SK-N-SH treated with all-trans-retinoic acid at 6 μM for 48 hours (cell line): ENCODE measurements around the gene POLR3B.
"Not testable (repeated sequence)": the region's sequence is repeated elsewhere in the genome, so short reads cannot be mapped to it uniquely, and the experiment has no call there.

Experiments used
- ATAC-seq: fragments of 200-7000 bp; cut with Tn5 transposase; 3 replicates; pipeline ENCODE4 v1.9.1; 2020; ENCODE audit warnings: mild to moderate bottlenecking, moderate library complexity
- ARNTL ChIP-seq: fragments of 450-650 bp; formaldehyde crosslinking; IDR thresholded peaks from 2 replicates; pipeline ENCODE4 v1.5.0; 2020; ENCODE audit warnings: low read depth, mild to moderate bottlenecking, moderate library complexity, borderline replicate concordance
- BACH2 ChIP-seq: fragments of 250-450 bp; sonication (Bioruptor Pico); IDR thresholded peaks from 2 replicates; pipeline ENCODE4 v1.9.0; 2021; ENCODE audit warnings: mild to moderate bottlenecking, borderline replicate concordance
- CSDC2 ChIP-seq: fragments of 250-450 bp; sonication (Bioruptor Pico); IDR thresholded peaks from 2 replicates; pipeline ENCODE4 v1.5.0; 2020; ENCODE audit warnings: mild to moderate bottlenecking, moderate library complexity
- CSRNP3 ChIP-seq: fragments of 250-450 bp; sonication (Bioruptor Pico); IDR thresholded peaks from 2 replicates; pipeline ENCODE4 v1.5.1; 2021; ENCODE audit warnings: mild to moderate bottlenecking, moderate library complexity
- ESRRG ChIP-seq: fragments of 250-450 bp; sonication (Bioruptor Pico); IDR thresholded peaks from 2 replicates; pipeline ENCODE4 v1.6.1; 2021; ENCODE audit warnings: mild to moderate bottlenecking
- GLIS3 ChIP-seq: fragments of 250-450 bp; sonication (Bioruptor Pico); IDR thresholded peaks from 2 replicates; pipeline ENCODE4 v1.5.0; 2020; ENCODE audit warnings: mild to moderate bottlenecking, moderate library complexity
- ISL1 ChIP-seq: fragments of 250-450 bp; sonication (Bioruptor Pico); IDR thresholded peaks from 2 replicates; pipeline ENCODE4 v2.1.2; 2022; ENCODE audit warnings: mild to moderate bottlenecking, moderate library complexity
- OSR1 ChIP-seq: fragments of 250-450 bp; sonication (Bioruptor Pico); IDR thresholded peaks from 2 replicates; pipeline ENCODE4 v1.8.0; 2022; ENCODE audit warnings: moderate library complexity, mild to moderate bottlenecking, inconsistent platforms
- PPARA ChIP-seq: fragments of 250-450 bp; sonication (Bioruptor Pico); IDR thresholded peaks from 2 replicates; pipeline ENCODE4 v1.5.0; 2020; ENCODE audit warnings: mild to moderate bottlenecking, borderline replicate concordance
- RARB ChIP-seq: fragments of 250-450 bp; sonication (Bioruptor Pico); IDR thresholded peaks from 2 replicates; pipeline ENCODE4 v1.8.0; 2021; ENCODE audit warnings: mild to moderate bottlenecking, moderate library complexity
- SNAI2 ChIP-seq: fragments of 250-450 bp; sonication (Bioruptor Pico); IDR thresholded peaks from 2 replicates; pipeline ENCODE4 v1.5.0; 2020; ENCODE audit warnings: mild to moderate bottlenecking, moderate library complexity
- TCF4 ChIP-seq: fragments of 250-450 bp; sonication (Bioruptor Pico); IDR thresholded peaks from 2 replicates; pipeline ENCODE4 v1.8.0; 2021; ENCODE audit warnings: mild to moderate bottlenecking, moderate library complexity, borderline replicate concordance
- ZC3H10 ChIP-seq: fragments of 250-450 bp; sonication (Bioruptor Pico); IDR thresholded peaks from 2 replicates; pipeline ENCODE4 v1.5.1; 2021; ENCODE audit warnings: mild to moderate bottlenecking, moderate library complexity
- ZFP30 ChIP-seq: fragments of 450-650 bp; formaldehyde crosslinking; IDR thresholded peaks from 2 replicates; pipeline ENCODE4 v1.5.0; 2022; ENCODE audit warnings: mild to moderate bottlenecking, moderate library complexity
- ZNF565 ChIP-seq: fragments of 450-650 bp; formaldehyde crosslinking; conservative IDR thresholded peaks from 2 replicates; pipeline ENCODE4 v1.5.0; 2020; ENCODE audit warnings: low read depth, mild to moderate bottlenecking, moderate library complexity
- ZNF70 ChIP-seq: fragments of 450-650 bp; formaldehyde crosslinking; IDR thresholded peaks from 2 replicates; pipeline ENCODE4 v1.5.0; 2020; ENCODE audit warnings: mild to moderate bottlenecking, moderate library complexity
- ZNF8 ChIP-seq: fragments of 450-650 bp; formaldehyde crosslinking; IDR thresholded peaks from 2 replicates; pipeline ENCODE4 v1.5.0; 2020; ENCODE audit warnings: mild to moderate bottlenecking, moderate library complexity
- TF ChIP-seq, protein P1 (sequence below): fragments of 250-450 bp; sonication (Bioruptor Pico); IDR thresholded peaks from 2 replicates; pipeline ENCODE4 v1.5.0; 2020; ENCODE audit warnings: mild to moderate bottlenecking, moderate library complexity
- TF ChIP-seq, protein P2 (sequence below): fragments of 250-450 bp; sonication (Bioruptor Pico); IDR thresholded peaks from 2 replicates; pipeline ENCODE4 v1.8.0; 2020; ENCODE audit warnings: mild to moderate bottlenecking, moderate library complexity, borderline replicate concordance
- TF ChIP-seq, protein P3 (sequence below): fragments of 250-450 bp; sonication (Bioruptor Pico); IDR thresholded peaks from 2 replicates; pipeline ENCODE4 v1.8.0; 2021; ENCODE audit warnings: low read depth, mild to moderate bottlenecking, moderate library complexity, borderline replicate concordance
- TF ChIP-seq, protein P4 (sequence below): fragments of 250-450 bp; sonication (Bioruptor Pico); IDR thresholded peaks from 2 replicates; pipeline ENCODE4 v1.5.1; 2020; ENCODE audit warnings: low read depth, mild to moderate bottlenecking, moderate library complexity

Gene POLR3B

GRCh38 chr12:106311139-106311538 is 46.4 kb upstream of the POLR3B start:
- no peak for ATAC-seq
- TF ChIP-seq PPARA (CRISPR knock-in tag) = no peak
- no peak for TF ChIP-seq CSRNP3
- TF ChIP-seq ARNTL = no peak
- no peak for TF ChIP-seq CSDC2 (CRISPR knock-in tag)
- TF ChIP-seq, protein P1, sequence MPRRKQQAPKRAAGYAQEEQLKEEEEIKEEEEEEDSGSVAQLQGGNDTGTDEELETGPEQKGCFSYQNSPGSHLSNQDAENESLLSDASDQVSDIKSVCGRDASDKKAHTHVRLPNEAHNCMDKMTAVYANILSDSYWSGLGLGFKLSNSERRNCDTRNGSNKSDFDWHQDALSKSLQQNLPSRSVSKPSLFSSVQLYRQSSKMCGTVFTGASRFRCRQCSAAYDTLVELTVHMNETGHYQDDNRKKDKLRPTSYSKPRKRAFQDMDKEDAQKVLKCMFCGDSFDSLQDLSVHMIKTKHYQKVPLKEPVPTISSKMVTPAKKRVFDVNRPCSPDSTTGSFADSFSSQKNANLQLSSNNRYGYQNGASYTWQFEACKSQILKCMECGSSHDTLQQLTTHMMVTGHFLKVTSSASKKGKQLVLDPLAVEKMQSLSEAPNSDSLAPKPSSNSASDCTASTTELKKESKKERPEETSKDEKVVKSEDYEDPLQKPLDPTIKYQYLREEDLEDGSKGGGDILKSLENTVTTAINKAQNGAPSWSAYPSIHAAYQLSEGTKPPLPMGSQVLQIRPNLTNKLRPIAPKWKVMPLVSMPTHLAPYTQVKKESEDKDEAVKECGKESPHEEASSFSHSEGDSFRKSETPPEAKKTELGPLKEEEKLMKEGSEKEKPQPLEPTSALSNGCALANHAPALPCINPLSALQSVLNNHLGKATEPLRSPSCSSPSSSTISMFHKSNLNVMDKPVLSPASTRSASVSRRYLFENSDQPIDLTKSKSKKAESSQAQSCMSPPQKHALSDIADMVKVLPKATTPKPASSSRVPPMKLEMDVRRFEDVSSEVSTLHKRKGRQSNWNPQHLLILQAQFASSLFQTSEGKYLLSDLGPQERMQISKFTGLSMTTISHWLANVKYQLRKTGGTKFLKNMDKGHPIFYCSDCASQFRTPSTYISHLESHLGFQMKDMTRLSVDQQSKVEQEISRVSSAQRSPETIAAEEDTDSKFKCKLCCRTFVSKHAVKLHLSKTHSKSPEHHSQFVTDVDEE (CRISPR knock-in tag) = no peak
- no peak for TF ChIP-seq GLIS3
- no peak for TF ChIP-seq ZNF70 (CRISPR knock-in tag)
- no peak for TF ChIP-seq ZFP30 (CRISPR knock-in tag)
- TF ChIP-seq TCF4 (CRISPR knock-in tag) = no peak

GRCh38 chr12:106313413-106313812 is 44.1 kb upstream of the POLR3B start:
- ATAC-seq = not testable (repeated sequence)

DNA sequence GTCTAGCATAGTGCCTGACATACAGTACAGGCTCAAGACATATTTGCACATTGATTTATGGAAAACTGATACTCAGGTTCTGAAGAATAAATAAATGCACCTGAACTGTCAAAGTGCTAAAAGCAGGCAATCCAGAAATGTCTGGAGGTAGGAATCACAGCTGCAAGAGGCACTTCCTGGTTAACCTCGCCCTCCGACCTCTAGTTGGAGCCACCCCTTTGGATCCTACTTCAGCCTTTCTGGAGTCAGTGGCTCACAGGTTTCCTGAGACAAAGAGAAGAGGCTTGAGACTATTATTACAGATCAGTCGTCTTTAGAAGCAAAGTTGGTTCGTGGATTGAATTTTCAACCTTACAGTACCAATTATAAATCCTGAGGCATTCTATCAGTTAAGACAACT is 42.0 kb upstream of the POLR3B start:
- ATAC-seq = no peak
- TF ChIP-seq OSR1 = no peak
- TF ChIP-seq PPARA (CRISPR knock-in tag) = no peak
- TF ChIP-seq, protein P2, sequence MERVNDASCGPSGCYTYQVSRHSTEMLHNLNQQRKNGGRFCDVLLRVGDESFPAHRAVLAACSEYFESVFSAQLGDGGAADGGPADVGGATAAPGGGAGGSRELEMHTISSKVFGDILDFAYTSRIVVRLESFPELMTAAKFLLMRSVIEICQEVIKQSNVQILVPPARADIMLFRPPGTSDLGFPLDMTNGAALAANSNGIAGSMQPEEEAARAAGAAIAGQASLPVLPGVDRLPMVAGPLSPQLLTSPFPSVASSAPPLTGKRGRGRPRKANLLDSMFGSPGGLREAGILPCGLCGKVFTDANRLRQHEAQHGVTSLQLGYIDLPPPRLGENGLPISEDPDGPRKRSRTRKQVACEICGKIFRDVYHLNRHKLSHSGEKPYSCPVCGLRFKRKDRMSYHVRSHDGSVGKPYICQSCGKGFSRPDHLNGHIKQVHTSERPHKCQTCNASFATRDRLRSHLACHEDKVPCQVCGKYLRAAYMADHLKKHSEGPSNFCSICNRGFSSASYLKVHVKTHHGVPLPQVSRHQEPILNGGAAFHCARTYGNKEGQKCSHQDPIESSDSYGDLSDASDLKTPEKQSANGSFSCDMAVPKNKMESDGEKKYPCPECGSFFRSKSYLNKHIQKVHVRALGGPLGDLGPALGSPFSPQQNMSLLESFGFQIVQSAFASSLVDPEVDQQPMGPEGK (CRISPR knock-in tag) = no peak
- TF ChIP-seq, protein P3, sequence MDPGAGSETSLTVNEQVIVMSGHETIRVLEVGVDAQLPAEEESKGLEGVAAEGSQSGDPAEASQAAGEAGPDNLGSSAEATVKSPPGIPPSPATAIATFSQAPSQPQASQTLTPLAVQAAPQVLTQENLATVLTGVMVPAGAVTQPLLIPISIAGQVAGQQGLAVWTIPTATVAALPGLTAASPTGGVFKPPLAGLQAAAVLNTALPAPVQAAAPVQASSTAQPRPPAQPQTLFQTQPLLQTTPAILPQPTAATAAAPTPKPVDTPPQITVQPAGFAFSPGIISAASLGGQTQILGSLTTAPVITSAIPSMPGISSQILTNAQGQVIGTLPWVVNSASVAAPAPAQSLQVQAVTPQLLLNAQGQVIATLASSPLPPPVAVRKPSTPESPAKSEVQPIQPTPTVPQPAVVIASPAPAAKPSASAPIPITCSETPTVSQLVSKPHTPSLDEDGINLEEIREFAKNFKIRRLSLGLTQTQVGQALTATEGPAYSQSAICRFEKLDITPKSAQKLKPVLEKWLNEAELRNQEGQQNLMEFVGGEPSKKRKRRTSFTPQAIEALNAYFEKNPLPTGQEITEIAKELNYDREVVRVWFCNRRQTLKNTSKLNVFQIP (CRISPR knock-in tag) = no peak
- no peak for TF ChIP-seq BACH2
- no peak for TF ChIP-seq CSDC2 (CRISPR knock-in tag)
- TF ChIP-seq ZC3H10 = no peak
- no peak for TF ChIP-seq SNAI2 (CRISPR knock-in tag)
- no peak for TF ChIP-seq ESRRG (CRISPR knock-in tag)
- TF ChIP-seq ISL1 (CRISPR knock-in tag) = no peak
- no peak for TF ChIP-seq RARB (CRISPR knock-in tag)
- TF ChIP-seq ZFP30 (CRISPR knock-in tag) = no peak
- no peak for TF ChIP-seq ZNF565
- no peak for TF ChIP-seq ZNF70 (CRISPR knock-in tag)
- no peak for TF ChIP-seq ZNF8 (CRISPR knock-in tag)
- TF ChIP-seq ARNTL = no peak
- TF ChIP-seq GLIS3 = no peak

DNA sequence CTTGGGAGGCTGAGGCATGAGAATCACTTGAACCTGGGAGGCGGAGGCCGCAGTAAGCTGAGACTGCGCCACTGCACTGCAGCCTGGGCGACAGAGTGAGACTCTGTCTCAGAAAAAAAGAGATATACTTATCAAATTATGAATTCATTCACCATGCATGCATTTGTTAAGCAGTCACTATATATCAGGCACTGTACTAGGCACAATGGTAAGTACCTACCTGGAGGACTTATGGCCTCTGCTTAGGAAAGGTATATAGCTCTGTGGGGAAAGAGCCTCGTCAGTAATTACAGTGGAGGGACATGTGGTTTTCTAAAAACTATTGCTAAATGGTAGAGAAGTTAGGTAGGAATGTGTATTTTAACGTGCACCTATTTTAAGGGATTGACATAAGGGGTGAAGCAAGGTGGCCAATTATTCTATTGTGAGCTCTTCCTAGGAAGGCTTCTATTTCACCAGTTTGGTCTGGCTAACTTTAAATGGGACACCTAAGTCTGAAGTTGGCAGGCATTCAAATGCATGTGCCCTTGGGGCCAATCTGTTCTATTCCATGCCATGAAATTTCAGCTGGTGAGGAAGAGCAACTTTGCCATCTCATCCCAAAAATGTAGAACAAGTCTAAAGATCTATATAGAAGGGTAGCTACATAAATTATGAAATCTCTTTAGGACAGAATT is 40.0 kb upstream of the POLR3B start:
- no peak for ATAC-seq
- TF ChIP-seq, protein P1 (CRISPR knock-in tag) = no peak
- no peak for TF ChIP-seq BACH2
- no peak for TF ChIP-seq GLIS3
- no peak for TF ChIP-seq PPARA (CRISPR knock-in tag)
- TF ChIP-seq ZNF8 (CRISPR knock-in tag) = no peak
- TF ChIP-seq, protein P3 (CRISPR knock-in tag) = no peak
- no peak for TF ChIP-seq CSDC2 (CRISPR knock-in tag)
- TF ChIP-seq, protein P4, sequence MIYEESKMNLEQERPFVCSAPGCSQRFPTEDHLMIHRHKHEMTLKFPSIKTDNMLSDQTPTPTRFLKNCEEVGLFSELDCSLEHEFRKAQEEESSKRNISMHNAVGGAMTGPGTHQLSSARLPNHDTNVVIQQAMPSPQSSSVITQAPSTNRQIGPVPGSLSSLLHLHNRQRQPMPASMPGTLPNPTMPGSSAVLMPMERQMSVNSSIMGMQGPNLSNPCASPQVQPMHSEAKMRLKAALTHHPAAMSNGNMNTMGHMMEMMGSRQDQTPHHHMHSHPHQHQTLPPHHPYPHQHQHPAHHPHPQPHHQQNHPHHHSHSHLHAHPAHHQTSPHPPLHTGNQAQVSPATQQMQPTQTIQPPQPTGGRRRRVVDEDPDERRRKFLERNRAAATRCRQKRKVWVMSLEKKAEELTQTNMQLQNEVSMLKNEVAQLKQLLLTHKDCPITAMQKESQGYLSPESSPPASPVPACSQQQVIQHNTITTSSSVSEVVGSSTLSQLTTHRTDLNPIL = no peak
